HG03342 (cell line): ENCODE measurements around the gene CDC42BPG.

Source experiments
- ATAC-seq: cut with Tn5 transposase; IDR thresholded peaks from one replicate; pipeline ENCODE4 v1.9.1; 2021; ENCODE audit warnings: mild to moderate bottlenecking, moderate library complexity; ENCODE audit not compliant: unreplicated experiment

Gene CDC42BPG

GRCh38 chr11:64864473-64865285, 20.2 kb upstream of the CDC42BPG start:
- no peak for ATAC-seq

GRCh38 chr11:64864135-64864472, 19.7 kb upstream of the CDC42BPG start:
- ATAC-seq: no peak

DNA sequence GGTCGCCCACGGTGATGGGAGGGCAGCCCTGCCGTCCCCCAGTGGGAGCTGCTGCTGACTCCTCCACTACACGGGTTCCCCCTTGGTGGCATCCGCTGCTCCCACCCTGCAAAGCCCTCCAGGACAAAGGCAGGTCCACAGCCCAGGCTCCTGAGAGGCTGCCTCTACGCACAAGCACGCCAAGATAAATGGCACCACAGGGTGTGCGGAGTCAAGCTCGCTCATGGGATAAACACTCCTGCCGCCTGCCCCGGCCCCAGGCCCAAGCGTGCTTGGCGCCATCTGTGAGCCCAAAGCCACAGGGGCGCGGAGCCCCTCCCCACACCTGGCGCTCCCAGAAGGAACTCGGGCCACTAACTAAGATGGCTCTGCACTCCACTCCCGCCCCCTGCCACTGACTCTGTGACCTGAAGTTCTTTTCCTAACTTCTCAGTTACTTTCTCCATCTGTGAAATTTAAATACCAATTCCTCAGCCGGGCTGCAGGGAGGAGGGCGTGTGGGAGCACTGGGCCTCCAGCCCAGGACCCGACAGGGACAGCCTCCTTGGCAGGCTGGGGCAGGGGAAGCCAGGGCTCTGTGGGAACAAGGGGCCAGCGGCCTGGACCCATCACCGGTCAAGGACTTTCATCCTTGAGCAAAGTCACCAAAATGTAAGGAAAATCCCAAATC, 19.1 kb upstream of the CDC42BPG start:
- no peak for ATAC-seq

DNA sequence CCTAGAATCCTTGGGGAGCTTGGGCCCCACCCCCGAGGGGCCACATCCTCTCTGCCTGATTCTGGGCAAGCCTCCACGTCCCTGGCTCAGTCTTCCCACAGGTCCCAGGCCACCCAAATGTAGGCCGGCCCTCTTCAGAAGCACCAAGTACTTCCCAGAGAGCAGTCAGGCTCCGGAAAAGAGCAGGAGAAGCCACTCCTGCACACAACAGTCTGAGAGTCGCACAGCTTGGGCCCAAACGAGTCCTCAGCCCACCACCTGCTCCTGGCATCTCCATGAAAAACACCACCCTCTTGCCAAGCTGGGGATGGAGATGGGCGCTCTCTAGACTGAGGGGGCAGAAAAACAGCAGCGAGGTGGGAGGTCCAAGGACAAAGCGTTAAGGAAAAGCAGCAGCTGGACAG, 18.5 kb upstream of the CDC42BPG start:
- no peak for ATAC-seq

- no peak for ATAC-seq
Observed at GRCh38 chr11:64861227-64861975, 16.9 kb upstream of the CDC42BPG start.

- ATAC-seq: peak; percentile 70
Observed at GRCh38 chr11:64859542-64860414, 15.3 kb upstream of the CDC42BPG start.

GRCh38 chr11:64858467-64859263, 14.2 kb upstream of the CDC42BPG start:
- ATAC-seq: peak; percentile 21

DNA sequence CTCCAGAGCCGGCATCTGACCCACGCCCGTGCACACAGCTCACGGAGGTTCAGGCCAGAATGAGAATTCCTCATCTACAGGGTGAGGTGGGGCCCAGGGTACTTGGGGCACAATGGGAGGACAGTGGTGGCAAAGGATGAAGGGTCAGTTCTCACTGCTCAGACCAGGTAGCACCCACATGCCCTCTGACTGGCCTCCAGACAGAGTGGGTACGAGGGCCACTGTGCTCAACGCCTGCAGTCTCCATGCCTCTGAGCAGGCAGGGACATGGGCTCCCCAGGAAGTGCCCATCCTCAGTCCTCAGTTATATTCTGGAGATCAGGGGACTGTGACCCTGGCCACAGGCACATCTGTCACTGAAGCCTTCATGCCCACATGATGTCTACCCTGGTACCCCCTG, 13.0 kb upstream of the CDC42BPG start:
- ATAC-seq: no peak

DNA sequence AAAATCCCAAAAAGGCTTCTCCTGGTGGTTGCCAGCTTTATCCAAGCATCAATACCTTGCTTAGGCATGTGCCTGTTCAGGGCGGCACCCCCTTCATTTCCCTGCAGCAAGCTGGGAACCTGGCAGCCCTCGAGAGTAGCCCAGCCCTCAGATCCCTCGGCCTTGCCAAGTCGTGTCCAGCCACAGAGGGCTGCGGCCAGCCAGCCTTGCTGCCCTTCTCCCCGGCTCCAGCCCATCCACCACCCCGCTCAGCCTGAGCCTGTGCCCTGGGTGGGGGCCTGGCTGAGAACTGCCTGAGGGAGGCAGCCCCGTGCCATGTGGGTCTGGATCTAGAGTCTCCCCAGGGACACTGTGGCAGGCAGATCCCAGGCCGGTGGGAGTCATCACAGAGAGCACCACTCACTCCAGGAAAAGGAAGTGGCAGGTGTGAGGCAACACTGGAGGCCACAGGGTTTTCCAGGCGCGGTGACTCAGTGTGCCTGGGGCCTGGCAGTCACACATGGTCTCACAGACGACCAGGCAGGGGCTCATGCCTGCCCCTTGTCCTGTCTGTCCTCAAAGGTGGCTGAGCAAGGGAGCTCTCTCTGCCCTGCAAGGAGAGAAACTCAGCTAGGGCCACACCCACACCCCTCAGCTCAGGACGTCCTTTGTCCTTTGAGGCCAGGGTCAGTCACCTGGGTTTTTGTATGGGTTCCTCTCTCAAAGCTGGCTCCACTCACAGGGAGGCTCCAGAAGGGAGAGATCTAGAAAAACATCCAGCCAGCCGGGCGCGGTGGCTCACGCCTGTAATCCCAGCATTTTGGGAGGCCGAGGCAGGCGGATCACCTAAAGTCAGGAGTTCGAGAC, 12.2 kb upstream of the CDC42BPG start:
- no peak for ATAC-seq

- no peak for ATAC-seq
Observed at GRCh38 chr11:64855596-64856304, 11.3 kb upstream of the CDC42BPG start.

DNA sequence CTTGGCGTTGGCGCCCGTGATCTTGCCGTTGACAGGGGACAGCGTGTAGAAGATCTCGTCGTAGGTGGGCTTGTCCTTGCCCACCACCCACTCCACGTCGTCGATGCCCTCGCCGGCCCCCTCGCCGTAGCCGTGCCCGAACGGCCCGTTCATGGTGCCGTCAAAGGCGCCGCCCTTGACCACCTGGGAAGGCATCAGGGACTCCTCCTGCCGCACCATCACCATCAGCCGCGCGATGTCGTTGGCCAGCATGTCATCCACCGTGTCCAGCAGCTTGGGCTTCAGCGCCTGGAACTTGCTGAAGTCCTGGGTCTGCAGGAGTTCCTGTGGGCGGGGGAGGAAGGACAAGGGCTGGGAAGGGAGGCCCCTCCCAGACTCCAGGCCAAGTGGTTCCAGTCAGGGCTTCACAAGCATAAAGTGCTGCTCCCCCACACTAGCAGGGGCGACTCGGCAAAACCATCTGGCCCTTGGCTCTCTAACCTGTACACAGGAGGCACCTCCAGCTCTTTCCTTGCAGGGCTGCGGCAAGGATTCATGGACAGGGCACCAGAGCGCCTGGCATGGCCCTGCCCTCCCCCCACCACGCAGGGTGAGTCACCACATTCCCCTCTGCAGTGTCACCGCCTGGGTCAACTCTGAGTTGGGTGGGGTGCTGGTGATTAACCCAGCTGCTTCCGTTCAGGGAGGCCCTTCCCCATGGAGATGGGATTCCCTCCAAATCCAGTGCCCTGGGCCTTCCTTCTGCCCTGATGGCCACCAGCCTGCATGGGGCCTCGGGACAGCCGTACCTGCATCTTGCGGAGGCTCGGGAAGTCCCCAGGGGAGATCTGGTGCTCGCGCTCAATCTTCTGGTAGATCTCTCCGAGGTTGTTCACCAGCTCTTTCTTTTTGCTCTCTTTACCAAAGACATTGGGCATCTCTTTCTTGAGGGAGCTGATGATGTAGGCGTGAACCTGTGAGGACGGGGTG, 10.4 kb upstream of the CDC42BPG start:
- no peak for ATAC-seq

- no peak for ATAC-seq
Observed at GRCh38 chr11:64854157-64854533, 9.7 kb upstream of the CDC42BPG start.

DNA sequence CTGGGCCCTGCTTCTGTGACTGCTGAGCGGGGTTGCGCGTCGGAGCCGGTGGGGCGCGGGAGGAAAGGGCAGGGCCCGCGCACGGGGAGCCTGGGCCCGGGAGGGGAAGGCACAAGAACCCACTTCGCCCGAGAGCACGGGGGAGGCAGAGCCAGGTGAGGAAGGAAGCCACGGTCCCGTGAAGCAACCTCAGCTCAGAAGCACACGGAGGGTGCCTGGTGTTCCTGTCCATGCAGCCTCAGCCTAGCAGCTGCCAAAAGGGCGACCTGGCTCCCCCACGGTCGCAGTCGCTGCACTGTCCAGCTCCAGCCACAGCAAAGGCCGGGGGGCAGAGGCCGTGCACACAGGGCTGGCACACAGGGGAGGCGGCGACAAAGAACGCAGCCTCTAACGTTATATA, 9.3 kb upstream of the CDC42BPG start:
- ATAC-seq: no peak

DNA sequence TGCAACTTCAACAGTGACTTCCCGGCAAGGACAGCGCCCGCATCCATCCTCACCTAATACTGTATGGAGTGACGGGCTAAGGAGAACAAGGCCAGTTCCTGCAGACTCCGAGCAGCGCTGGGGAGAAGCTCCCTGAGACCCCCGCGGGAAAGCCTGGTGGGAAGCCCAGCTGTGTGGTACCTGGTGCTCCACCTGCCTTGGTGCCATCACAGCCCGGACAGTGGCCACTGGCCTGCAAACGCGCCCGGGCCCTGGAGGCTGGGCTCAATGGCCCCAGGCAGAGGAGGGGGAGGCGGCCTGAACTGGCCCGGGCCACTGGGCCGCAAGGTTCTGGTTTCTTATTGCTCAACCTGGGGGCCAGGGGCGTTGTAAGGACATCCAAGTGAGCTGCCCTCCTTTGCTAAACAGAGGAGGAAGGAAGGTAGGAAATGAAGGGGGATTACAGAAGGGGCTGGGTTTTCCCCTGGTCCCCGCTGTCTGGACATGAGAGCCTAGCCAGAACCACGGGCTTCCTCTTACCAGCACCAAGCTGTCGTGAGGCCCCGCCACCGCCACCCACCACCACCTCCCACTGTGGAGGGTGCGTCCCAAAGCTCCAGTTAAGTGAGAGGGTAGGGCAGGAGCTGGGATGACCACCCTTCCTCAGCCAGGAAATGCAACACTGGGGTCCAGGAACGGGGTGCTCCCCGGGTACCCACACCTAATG, 8.5 kb upstream of the CDC42BPG start:
- ATAC-seq: no peak

GRCh38 chr11:64851831-64852351, 7.4 kb upstream of the CDC42BPG start:
- ATAC-seq: no peak

DNA sequence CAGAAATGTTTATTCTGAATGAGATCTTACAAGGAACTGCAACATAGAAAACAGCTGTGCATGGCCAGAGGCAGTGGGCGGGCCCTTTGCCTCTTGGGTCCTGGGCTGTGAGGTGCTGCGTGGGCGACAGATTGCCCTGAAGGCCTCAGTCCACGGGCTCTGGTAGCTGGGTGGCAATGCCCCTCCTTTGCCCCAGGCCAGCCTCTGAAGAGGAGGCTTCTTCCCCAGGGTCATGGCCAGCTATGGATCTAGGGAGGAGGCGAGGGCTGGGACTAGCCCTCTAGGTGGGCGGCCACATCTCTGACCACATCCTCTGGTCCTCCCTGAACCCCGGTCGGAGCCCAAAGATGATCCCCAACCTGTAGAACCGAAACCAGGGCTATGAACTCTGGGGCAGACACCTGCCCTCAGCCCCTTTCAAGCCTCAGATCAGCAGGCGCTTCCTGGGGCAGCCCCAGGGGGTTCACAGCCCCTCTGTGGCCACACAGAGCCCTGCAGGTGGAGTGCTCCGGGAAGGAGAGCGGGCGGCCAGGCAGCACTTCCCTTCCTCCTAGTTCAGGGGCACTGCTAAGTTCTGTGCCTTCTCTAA, 6.6 kb upstream of the CDC42BPG start:
- peak; percentile 54 for ATAC-seq
